ENCODE data around the gene PPP4R2.

GRCh38 chr3:73028803-73029202 is 32.2 kb downstream of the PPP4R2 start:
- TF ChIP-seq CTCF (IDR thresholded peaks at IDR 0.05) (no peak), POLR2A (IDR thresholded peaks at IDR 0.05) (no peak)
